HG03139 (cell line): ENCODE data around the gene CTNNA1.
"Not testable (repeated sequence)": the region's sequence is repeated elsewhere in the genome, so short reads cannot be mapped to it uniquely, and the experiment has no call there.

Experiments
- ATAC-seq: cut with Tn5 transposase; IDR thresholded peaks from one replicate; pipeline ENCODE4 v1.9.1; 2021; ENCODE audit not compliant: unreplicated experiment

The CTNNA1 gene

GRCh38 chr5:138807182-138807581, 54.0 kb downstream of the CTNNA1 start:
- ATAC-seq: no peak

GRCh38 chr5:138809391-138809790, 56.2 kb downstream of the CTNNA1 start:
- ATAC-seq: no peak

GRCh38 chr5:138810861-138811260, 57.6 kb downstream of the CTNNA1 start:
- not testable (repeated sequence) for ATAC-seq

GRCh38 chr5:138815529-138815928, 62.3 kb downstream of the CTNNA1 start:
- ATAC-seq: no peak

GRCh38 chr5:138817241-138817640, 64.0 kb downstream of the CTNNA1 start:
- no peak for ATAC-seq

- ATAC-seq: no peak
Measured at GRCh38 chr5:138819081-138819480, 65.9 kb downstream of the CTNNA1 start.

GRCh38 chr5:138820695-138821094, 67.5 kb downstream of the CTNNA1 start:
- no peak for ATAC-seq

- no peak for ATAC-seq
Measured at GRCh38 chr5:138824516-138824915, 71.3 kb downstream of the CTNNA1 start.

- ATAC-seq: no peak
Measured at GRCh38 chr5:138824924-138825863, 72.0 kb downstream of the CTNNA1 start.

- no peak for ATAC-seq
Measured at GRCh38 chr5:138828556-138828955, 75.3 kb downstream of the CTNNA1 start.

GRCh38 chr5:138829341-138829740, 76.1 kb downstream of the CTNNA1 start:
- no peak for ATAC-seq

GRCh38 chr5:138831703-138832102, 78.5 kb downstream of the CTNNA1 start:
- no peak for ATAC-seq

- ATAC-seq: no peak
Measured at GRCh38 chr5:138832218-138832617, 79.0 kb downstream of the CTNNA1 start.

- no peak for ATAC-seq
Measured at GRCh38 chr5:138833080-138833479, 79.9 kb downstream of the CTNNA1 start.

- no peak for ATAC-seq
Measured at GRCh38 chr5:138833726-138834480, 80.7 kb downstream of the CTNNA1 start.

GRCh38 chr5:138834853-138835252, 81.6 kb downstream of the CTNNA1 start:
- ATAC-seq: not testable (repeated sequence)

GRCh38 chr5:138837160-138837559, 83.9 kb downstream of the CTNNA1 start:
- ATAC-seq: no peak

GRCh38 chr5:138840103-138840502, 86.9 kb downstream of the CTNNA1 start:
- no peak for ATAC-seq

- ATAC-seq: no peak
Measured at GRCh38 chr5:138841531-138841930, 88.3 kb downstream of the CTNNA1 start.

- no peak for ATAC-seq
Measured at GRCh38 chr5:138843316-138844124, 90.3 kb downstream of the CTNNA1 start.

- no peak for ATAC-seq
Measured at GRCh38 chr5:138844125-138844461, 90.9 kb downstream of the CTNNA1 start.
